Ovary (tissue), 9 donors: Measurements from ENCODE around the gene PTPN3. TPM values are rescaled to one million over a fixed set of nuclear protein-coding genes. Genes with fewer than 3 reads are reported as not detected.

Source experiments
- DNase-seq, 5 donors: peaks; one replicate each; pipeline ENCODE4 v3.0.0-alpha.2; 2019 to 2020
- H3K27ac ChIP-seq, 2 donors: fragments of 200-600 bp; one replicate each; pipeline versions ENCODE4 v1.5.1 to v1.8.0; 2019 to 2022
- H3K27me3 ChIP-seq: fragments of 200-600 bp; one replicate; pipeline ENCODE4 v1.8.0; 2022
- H3K36me3 ChIP-seq: fragments of 200-600 bp; sonication (generic); one replicate; pipeline ENCODE4 v1.5.1; 2019
- H3K4me1 ChIP-seq: one replicate; pipeline ENCODE4 v1.8.1; 2013; ENCODE audit warnings: mild to moderate bottlenecking, moderate library complexity; ENCODE audit not compliant: insufficient read depth
- H3K4me3 ChIP-seq: fragments of 200-600 bp; sonication (generic); one replicate; pipeline ENCODE4 v1.5.1; 2017
- H3K9me3 ChIP-seq, 2 donors: fragments of 200-600 bp in 1 of 2; sonication (generic) in 1 of 2; one replicate each; pipeline versions ENCODE4 v1.5.1 to v1.8.1; 2013 to 2019; ENCODE audit warnings: mild to moderate bottlenecking in 1 of 2, moderate library complexity in 1 of 2
- EP300 ChIP-seq: sonication (generic); formaldehyde crosslinking; IDR thresholded peaks from one replicate; pipeline ENCODE4 v1.6.1; 2017; ENCODE audit warnings: antibody characterized with exemption
- POLR2A ChIP-seq: fragments of 450-650 bp; IDR thresholded peaks from one replicate; pipeline ENCODE4 v1.6.1; 2017; ENCODE audit warnings: antibody characterized with exemption, mild to moderate bottlenecking, moderate library complexity
- whole genome bisulfite sequencing, 3 donors: extraction: QIAGEN DNeasy Blood & Tissue Kit in 1 of 3; methylation state at CpG; one replicate each; pipeline versions ENCODE4 v1.1.5 to v1.1.7; 2013 to 2017; 5-methylcytosine and 5-hydroxymethylcytosine counted together
- intact Hi-C, 4 donors: fragments of 100-400 bp; cut with DNase I; formaldehyde crosslinking; loops; one replicate each; pipeline versions ENCODE4 v1.11.0 to v1.15.1; 2022 to 2023
- polyA plus RNA-seq, 2 donors: library from polyadenylated mRNA; stranded (reverse); fragments of 200-250 nt in 1 of 2; fragments of 350-450 nt in 1 of 2; fragmentation: Illumina TruSeq in 1 of 2; extraction: RNeasy Lipid Tissue Mini Kit (QIAGEN cat#74804) in 1 of 2; gene quantifications; one replicate each; pipeline ENCODE4 v1.2.3, GENCODE V29; 2013 to 2014
- total RNA-seq, 7 donors: library from RNA; depleted of rRNA in 2 of 7; stranded (reverse); fragments of >200 nt in 2 of 7; fragmentation: NEBNext Ultra II Directional in 3 of 7; extraction: Animal tissue kit (Norgen Biotek cat#: 25700) in 3 of 7; gene quantifications; one replicate each; pipeline versions ENCODE4 v1.1.0 to v1.2.4, GENCODE V29; 2016 to 2023
- TF ChIP-seq, protein P1 (sequence below), 3 donors: fragments of 450-650 bp in 2 of 3; fragments of 200-600 bp in 1 of 3; IDR thresholded peaks; one replicate each; pipeline versions ENCODE4 v1.5.1 to v1.8.0; 2016 to 2022; ENCODE audit warnings: antibody characterized with exemption in 3 of 3, mild to moderate bottlenecking in 1 of 3
- donor health status: DM: no; HTN: no; CAD: no; lungs with moderate emphysema.
- donor health status: DM: no; HTN: no; CAD: no.
- donor health status: Bipolar disorder and iron deficiency.
- donor health status: DM: yes; HTN: yes; CAD: no.
- donor health status: DM: no; HTN: no; CAD: no.
- donor health status: DM: yes; HTN: yes; CAD: no.

Gene PTPN3
- total and polyA plus RNA-seq, 9 donors: 0.20 to 17.8 (median 1.6) TPM

DNA sequence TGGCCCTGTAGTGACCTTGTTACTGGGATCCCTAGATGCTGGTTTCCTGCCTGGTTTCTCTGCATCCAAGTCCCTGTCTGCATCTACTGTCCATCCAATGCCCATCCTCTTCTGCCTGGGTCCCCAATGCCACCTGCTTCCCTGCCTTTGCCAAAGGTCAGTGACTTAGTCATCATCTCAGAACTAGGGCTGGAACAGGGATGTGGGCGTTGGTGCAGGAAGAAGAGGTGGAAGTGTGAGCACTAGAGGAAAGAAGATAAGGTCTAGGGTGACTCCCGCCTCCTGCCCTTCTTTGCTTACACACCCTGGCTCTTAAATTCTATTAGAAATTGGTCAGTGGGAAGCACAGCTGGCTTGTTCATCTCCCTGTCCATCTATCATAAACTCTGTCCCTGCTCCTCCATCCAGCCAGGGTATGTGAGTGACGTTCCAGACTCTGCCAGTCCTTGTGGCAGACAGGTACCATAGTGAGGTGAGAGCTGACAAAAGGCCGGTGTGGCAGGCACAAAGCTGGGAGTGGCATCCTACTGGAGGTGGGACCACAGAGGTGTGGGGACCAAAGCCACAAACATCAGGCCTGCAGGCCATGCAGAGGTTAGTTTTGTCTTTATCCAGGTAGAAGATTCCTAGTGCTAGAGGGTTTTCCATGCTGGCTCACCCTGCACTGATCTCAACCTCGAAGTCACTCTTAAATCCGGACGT, 9.2 kb downstream of the PTPN3 start:
- Histone ChIP-seq H3K27me3 (no peaks in the 10 kb centered on the region), H3K9me3 (no peaks in the 10 kb centered on the region), H3K4me3 (no peak overlapping the region), H3K36me3 (no peaks in the 10 kb centered on the region), H3K4me1 (no peaks in the 10 kb centered on the region), H3K27ac (no peak overlapping the region)
- WGBS, 3 donors: 75 to 79% (median 78%) methylated on average over 7 of the region's 7 CpGs
- intact Hi-C loops: no loop called here
- TF ChIP-seq, protein P1, sequence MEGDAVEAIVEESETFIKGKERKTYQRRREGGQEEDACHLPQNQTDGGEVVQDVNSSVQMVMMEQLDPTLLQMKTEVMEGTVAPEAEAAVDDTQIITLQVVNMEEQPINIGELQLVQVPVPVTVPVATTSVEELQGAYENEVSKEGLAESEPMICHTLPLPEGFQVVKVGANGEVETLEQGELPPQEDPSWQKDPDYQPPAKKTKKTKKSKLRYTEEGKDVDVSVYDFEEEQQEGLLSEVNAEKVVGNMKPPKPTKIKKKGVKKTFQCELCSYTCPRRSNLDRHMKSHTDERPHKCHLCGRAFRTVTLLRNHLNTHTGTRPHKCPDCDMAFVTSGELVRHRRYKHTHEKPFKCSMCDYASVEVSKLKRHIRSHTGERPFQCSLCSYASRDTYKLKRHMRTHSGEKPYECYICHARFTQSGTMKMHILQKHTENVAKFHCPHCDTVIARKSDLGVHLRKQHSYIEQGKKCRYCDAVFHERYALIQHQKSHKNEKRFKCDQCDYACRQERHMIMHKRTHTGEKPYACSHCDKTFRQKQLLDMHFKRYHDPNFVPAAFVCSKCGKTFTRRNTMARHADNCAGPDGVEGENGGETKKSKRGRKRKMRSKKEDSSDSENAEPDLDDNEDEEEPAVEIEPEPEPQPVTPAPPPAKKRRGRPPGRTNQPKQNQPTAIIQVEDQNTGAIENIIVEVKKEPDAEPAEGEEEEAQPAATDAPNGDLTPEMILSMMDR (IDR thresholded peaks at IDR 0.05): no peak
- TF ChIP-seq EP300 (no peak), POLR2A (no peak)
- DNase-seq: no peak

DNA sequence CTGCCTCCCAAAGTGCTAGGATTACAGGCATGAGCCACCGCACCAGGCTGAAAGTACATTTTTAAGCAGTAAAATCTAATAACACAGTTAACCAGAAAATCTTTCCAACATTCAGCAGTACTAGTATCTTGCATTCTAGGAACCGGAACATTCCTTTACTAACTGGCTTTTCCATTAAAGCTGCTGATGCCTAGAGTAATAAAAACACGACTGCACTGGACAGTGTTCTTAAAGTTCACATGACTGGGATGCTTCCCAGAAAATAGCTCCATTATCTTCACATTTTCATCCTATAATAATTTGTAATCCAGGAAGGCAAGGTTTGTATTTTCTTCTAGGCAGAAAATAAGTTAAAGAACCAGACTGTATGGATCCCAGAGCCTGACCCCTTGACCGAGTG, 9.8 kb downstream of the PTPN3 start:
- no peak overlapping the region for H3K27ac ChIP-seq
- 43 to 47% (median 46%) methylated on average over 4 of the region's 4 CpGs for WGBS, 3 donors
- intact Hi-C loops: no loop called here

GRCh38 chr9:109487247-109487646, 10.9 kb downstream of the PTPN3 start:
- intact Hi-C loops: no loop called here

More for the DNA sequence above, 9.8 kb downstream of the PTPN3 start:
- H3K4me1 ChIP-seq: no peaks in the 10 kb centered on the region
- no peaks in the 10 kb centered on the region for H3K27me3 ChIP-seq
- no peaks in the 10 kb centered on the region for H3K36me3 ChIP-seq
- TF ChIP-seq POLR2A: no peak
- TF ChIP-seq EP300: no peak
- no peaks in the 10 kb centered on the region for H3K9me3 ChIP-seq
- no peak overlapping the region for H3K4me3 ChIP-seq
- no peak for DNase-seq

DNA sequence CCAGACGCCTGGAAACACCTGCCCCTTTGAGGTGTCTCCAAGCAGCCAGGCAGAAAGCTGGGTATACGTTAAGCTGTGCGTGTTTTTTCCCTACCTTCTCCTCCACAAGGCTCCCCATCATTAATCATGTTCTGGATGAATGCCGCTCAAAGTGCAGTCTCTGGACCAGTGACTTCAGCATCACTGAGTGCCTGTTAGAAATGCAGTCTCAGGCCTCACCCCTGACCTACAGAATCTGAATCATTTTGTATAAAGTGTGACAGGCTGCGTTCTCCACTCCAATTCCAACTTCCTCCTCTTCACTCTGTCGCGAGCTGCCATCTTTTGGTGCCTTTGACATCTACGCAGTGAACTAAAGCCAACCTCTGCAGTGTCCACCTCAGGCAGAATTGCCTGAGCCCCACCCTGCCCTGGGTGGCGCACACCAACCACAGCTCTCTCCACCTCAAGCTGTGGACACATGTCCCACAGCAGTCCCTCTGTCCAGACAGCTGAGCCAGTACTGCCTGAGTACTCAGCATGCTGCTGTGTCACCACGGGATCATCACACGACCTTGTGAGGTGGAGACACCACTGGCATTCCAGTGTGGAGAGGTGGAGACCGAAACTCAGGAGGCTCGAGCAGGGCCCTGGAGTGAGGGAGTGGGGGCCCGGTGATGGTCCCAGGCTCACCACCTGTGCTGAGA, 14.2 kb downstream of the PTPN3 start:
- intact Hi-C loops: no loop called here
- Histone ChIP-seq H3K4me1 (no peaks in the 10 kb centered on the region), H3K27ac (no peak overlapping the region), H3K4me3 (no peak overlapping the region), H3K36me3 (no peaks in the 10 kb centered on the region), H3K27me3 (no peaks in the 10 kb centered on the region), H3K9me3 (no peaks in the 10 kb centered on the region)
- DNase-seq: no peak
- TF ChIP-seq POLR2A (no peak), EP300 (no peak)
- TF ChIP-seq, protein P1 (IDR thresholded peaks at IDR 0.05): no peak
- 91 to 93% (median 92%) methylated on average over 14 of the region's 14 CpGs for whole genome bisulfite sequencing, 3 donors

More at GRCh38 chr9:109487247-109487646, 10.9 kb downstream of the PTPN3 start:
- no peak for DNase-seq
- H3K4me3 ChIP-seq: no peak overlapping the region
- no peaks in the 10 kb centered on the region for H3K36me3 ChIP-seq
- no peaks in the 10 kb centered on the region for H3K27me3 ChIP-seq
- no peaks in the 10 kb centered on the region for H3K4me1 ChIP-seq
- no peaks in the 10 kb centered on the region for H3K9me3 ChIP-seq
- H3K27ac ChIP-seq: no peak overlapping the region
- TF ChIP-seq, protein P1 (IDR thresholded peaks at IDR 0.05): no peak
- WGBS, 3 donors: 69 to 80% (median 77%) methylated on average over 7 of the region's 7 CpGs

GRCh38 chr9:109482391-109482916, 15.7 kb downstream of the PTPN3 start:
- TF ChIP-seq EP300 (no peak), POLR2A (no peak)
- TF ChIP-seq, protein P1 (IDR thresholded peaks at IDR 0.05): no peak
- no peak for DNase-seq
- H3K27ac ChIP-seq: no peak overlapping the region
- H3K36me3 ChIP-seq: no peaks in the 10 kb centered on the region
- intact Hi-C loops: no loop called here
- no peaks in the 10 kb centered on the region for H3K27me3 ChIP-seq
- H3K4me3 ChIP-seq: no peak overlapping the region
- WGBS, 3 donors: 74 to 80% (median 80%) methylated on average over 5 of the region's 5 CpGs
- H3K9me3 ChIP-seq: no peaks in the 10 kb centered on the region
- H3K4me1 ChIP-seq: no peaks in the 10 kb centered on the region
